KBM-7 (cell line): ENCODE data around the gene SPHK1.
A peak's percentile ranks its signal among the peaks of the same experiment; 100 is the strongest.

Experiments used
- DNase-seq: peaks from one replicate; pipeline ENCODE4 v3.0.0-alpha.2; 2015
- in situ Hi-C: fragments of 300-500 bp; cut with MboI; formaldehyde crosslinking; loops from 2 replicates; pipeline ENCODE4 v1.14.3; 2020; ENCODE audit warnings: low sequenced_read_pairs, low pct_unique_long_range_greater_than_20kb, mixed read lengths

SPHK1 gene

DNA sequence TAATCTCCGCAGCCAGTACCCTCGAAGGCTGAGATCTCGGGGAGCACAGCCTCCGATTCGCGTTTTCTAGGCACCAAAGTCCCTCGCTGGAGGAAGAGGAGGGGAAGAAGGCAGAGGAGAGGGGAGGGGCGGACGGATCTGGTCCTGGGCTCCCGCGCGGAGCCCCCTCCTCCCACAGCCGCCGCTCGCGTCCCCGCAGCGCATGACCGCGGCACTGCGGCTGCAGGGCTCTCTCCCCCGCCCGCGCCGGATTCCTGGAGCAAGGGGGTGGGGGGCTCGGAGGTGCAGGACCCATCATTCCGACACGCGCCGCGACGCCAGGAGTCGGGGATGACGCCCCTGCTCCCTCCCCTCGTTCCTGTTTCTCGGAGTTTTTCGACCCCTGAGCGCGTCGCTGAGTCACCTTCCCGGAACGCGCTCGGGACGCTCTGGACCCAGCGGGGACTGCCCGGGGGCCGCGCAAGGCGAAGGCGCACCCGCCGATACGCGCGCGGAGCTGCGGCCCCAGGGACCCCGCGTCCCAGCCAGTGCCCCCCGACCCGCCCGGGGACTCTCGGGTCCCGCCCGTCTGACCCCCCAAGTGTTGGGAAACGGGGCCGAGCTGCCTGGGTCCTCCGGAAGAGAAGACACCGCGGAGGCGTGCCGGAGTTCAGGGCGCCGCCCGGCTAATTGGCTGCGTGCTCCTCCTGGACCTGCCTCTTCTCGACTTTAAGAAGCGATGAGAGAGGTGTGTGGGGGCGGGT lies 1.4 kb upstream of the SPHK1 start:
- peak; percentile 49 for DNase-seq
- in situ Hi-C loops = no loop called here

DNA sequence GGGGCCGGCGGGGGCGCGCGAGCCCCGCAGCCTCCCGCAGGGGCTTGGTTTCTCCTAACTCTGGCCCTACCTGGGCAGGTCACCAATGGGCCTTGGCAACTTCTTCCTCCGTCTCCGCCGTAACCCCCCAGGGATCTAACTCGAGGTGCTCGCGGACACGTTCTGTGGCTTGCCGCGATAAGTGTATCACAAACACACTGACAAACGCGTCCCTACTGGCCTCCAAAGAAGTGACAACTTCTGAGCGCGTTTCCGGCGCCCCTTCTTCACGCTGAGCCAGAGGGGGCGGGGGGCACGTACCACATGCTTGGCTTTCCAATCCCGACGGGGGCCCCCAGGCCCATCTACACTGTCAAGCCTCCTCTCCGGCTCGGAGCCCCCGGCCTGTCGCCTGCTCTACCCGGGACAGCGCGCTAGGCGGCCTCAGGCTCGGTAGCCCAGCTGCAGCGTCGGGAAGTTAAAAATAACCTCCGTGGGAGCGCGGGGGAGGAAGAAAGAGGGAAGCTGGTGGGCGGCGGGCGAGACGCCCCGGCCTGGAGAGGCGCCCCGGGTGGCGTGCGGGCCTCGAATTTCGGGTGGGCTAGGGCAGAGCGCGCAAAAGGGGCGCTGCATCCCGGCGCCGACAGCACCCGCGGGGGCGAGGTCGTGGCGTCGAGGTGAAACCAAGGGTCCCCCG lies 725 bp upstream of the SPHK1 start:
- in situ Hi-C loops = no loop called here
- peak; percentile 76 for DNase-seq

DNA sequence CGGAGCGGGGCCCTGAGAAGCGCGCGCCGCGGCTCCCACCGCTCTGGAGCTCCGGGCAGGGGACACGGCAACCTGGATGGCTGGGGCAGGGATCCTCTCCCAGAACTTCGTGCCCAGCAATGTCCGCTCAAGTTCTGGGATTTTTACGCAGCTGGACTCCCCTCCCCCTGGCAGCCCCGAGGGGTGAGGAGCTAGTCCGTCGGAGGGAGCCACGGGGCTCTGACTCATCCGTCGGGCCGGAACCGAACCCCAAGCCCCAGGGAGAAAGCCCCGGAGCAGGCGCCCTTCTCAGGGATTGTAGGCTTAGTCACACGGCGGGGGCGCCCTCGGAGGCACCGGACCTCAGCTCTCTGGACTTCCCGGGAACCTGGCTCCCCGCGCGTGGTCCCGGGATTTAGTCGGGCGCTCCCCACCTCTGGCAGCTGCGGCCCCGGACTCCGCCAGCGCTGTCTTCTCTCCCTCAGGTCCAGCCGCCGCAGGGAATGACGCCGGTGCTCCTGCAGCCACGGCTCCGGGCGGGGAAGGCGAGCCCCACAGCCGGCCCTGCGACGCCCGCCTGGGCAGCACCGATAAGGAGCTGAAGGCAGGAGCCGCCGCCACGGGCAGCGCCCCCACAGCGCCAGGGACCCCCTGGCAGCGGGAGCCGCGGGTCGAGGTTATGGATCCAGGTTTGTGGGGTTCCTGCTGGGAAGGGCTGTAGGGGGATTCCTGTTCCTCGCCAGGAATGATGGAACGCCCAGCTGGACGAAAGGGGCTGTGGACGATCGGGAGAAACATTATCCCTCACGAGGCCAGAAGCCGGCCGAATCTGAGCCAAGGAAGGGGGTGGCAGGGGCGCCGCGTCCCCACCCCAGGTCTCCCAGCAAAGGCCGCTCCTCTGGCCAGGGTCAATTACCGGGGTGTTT lies 830 bp downstream of the SPHK1 start:
- in situ Hi-C loops = no loop called here
- no peak for DNase-seq

DNA sequence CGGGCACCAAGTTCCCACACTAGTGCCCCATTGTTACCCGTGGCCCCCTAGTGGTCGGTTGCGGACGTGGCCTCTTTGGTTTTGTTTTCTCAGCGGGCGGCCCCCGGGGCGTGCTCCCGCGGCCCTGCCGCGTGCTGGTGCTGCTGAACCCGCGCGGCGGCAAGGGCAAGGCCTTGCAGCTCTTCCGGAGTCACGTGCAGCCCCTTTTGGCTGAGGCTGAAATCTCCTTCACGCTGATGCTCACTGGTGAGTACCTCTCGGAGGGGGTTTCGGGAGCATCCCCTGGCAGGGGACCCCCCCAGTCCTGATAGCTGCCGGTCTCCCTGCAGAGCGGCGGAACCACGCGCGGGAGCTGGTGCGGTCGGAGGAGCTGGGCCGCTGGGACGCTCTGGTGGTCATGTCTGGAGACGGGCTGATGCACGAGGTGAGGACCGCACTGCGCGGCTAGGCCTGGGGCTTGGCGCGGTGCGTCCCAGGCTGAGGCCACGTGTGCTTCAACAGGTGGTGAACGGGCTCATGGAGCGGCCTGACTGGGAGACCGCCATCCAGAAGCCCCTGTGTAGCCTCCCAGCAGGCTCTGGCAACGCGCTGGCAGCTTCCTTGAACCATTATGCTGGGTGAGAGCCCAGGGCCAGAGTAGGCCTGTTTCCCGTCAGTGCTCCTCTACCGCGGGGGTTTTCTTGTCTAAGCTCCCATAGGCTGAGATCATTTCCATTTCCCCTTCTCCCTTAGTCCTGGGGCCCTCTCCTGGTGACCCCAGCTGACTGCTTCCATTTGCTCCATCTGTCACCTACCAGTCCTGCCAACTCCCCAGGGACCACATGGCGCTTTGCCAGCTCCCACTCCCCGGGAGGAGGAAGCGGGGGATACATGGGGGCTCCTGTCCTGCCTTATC lies 1.7 kb downstream of the SPHK1 start:
- peak; percentile 89 for DNase-seq
- in situ Hi-C loops = no loop called here

DNA sequence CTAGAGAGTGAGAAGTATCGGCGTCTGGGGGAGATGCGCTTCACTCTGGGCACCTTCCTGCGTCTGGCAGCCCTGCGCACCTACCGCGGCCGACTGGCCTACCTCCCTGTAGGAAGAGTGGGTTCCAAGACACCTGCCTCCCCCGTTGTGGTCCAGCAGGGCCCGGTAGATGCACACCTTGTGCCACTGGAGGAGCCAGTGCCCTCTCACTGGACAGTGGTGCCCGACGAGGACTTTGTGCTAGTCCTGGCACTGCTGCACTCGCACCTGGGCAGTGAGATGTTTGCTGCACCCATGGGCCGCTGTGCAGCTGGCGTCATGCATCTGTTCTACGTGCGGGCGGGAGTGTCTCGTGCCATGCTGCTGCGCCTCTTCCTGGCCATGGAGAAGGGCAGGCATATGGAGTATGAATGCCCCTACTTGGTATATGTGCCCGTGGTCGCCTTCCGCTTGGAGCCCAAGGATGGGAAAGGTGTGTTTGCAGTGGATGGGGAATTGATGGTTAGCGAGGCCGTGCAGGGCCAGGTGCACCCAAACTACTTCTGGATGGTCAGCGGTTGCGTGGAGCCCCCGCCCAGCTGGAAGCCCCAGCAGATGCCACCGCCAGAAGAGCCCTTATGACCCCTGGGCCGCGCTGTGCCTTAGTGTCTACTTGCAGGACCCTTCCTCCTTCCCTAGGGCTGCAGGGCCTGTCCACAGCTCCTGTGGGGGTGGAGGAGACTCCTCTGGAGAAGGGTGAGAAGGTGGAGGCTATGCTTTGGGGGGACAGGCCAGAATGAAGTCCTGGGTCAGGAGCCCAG lies 2.8 kb downstream of the SPHK1 start:
- in situ Hi-C loops = no loop called here
- no peak for DNase-seq

DNA sequence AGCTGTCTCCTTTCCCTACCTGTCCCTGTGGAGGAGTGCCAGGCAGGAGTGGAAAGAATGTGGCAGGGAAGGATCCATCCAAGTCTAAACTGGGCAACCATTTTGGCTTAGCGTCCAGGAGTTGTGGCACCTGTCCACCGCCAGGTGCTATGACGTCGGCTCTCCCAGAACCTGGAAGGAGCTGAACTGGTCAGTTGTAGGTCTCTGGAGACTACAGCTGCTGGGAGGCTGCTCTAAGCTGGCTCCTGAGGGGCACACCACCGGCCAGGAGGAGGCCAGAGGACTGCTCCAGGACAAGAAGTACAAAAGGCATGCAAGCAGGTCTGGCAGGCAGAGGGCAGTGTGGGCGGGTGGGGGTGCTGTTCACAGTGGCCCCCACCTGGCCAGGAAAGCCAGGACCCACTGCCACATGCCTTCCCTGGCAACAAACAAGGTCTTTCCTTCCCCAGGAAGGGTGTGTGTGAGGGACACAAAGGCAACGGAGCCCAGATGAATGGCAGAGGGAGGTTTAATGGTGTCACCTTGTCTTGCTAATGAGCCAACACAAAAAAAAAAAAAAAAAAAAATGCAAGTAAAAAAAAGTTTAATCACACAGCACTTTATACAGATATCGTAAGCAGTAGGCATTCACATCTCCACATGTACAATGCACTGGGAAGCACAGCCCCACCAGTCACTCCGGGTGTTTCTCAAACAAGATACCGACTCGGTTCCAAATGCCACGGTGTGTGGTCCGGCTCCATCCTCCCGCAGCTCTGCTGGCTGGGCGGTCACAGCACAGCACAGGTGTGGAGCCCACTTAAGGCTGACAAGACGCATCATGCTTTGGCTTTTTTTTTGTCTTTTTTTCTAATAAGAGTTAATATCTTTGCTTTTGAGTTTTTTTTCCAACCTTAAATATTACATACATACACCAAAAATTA lies 4.8 kb downstream of the SPHK1 start:
- DNase-seq = no peak
- in situ Hi-C loops = no loop called here

DNA sequence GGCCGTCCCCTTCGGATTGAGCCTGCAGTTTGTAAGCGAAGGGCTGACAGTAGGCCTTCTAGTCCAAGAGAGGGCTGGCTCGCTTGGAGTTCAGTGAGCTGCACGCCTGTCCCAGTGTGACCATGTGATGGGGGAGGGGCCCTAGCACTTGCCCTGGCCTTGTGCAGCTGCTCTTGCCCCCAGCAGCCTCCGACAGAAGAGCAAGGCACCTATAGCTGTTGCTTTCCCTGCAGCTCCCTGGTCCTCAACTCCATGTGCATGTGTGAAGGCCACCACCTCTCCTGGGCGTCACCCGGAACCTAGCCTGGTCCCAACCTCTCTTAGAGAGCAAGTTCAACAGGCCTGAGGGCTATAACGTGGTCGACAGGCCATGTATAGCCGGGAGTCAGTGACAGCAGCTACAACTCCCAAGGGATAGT lies 5.6 kb downstream of the SPHK1 start:
- no peak for DNase-seq
- in situ Hi-C loops = loop anchor here (10.0 kb wide), 1 partner anchor 85 kb away; the partner anchor contains the start of gene QRICH2

DNA sequence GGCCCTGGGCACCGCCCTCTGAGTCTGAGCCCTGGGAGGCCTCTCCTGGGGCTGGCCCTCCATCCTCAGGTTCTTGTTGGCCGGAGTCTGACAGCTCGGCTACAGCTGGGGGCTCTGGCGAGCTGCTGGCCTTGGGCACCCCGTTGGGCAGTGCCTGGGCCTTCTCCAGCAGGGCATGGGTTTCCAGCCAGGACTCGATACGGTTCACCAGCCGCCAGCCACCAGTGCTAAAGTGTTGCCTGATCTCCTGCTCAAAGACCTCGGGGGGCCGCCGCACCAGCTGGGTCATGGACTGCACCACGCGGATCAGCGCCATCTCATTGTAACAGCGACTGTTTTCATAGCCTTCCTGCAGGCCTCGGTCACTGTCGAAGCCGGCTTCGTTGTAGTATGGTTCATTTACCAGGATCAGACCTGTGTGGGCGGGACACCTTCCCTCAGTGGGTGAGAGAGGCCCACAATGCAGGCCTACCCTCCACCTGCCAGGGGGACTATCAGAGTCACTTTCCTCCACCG lies 6.8 kb downstream of the SPHK1 start:
- in situ Hi-C loops = loop anchor here (10.0 kb wide), 1 partner anchor 86 kb away; the partner anchor contains the start of gene QRICH2
- no peak for DNase-seq

DNA sequence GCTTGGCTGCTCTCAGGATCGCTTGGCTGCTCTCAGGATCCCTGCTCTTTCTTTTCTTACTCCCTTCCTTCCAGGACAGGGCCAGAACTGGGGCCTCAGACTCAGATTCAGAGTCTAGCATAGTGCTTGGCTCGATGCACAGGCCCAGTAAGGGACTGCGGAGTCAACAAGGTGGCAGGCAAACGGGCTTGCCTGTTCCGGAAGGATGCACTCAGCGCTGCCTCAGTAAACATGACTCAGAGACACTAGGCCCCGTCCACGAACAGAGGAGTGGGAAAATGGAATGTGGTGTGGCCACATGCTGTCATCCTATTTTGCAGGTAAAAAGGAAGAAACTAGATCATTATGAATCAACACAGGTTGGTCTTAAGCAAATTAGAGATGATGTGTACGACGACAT lies 9.8 kb downstream of the SPHK1 start:
- no peak for DNase-seq
- in situ Hi-C loops = loop anchor here (10.0 kb wide), 1 partner anchor 89 kb away; the partner anchor contains the start of gene QRICH2

DNA sequence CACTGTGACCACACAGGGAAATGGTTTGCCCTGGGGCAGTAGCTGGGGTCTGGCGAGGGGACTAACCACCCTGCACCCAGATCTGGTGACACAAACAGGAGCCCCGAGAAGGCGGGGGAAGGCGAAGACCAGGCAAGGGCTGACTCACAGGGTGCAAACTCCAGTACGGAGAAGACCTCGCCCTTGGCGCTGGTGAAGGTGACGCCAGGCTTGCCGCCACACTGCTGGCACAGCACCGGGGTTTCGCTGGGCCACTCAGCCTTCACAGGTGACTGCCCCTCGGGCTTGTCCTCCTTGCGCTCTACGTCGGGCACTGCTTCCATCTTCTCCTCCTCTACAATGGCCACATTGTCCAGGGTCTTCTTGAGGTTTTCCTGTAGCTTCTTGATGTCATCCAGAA lies 11.6 kb downstream of the SPHK1 start:
- in situ Hi-C loops = loop anchor here (10.0 kb wide), 1 partner anchor 91 kb away; the partner anchor contains the start of gene QRICH2
- no peak for DNase-seq

DNA sequence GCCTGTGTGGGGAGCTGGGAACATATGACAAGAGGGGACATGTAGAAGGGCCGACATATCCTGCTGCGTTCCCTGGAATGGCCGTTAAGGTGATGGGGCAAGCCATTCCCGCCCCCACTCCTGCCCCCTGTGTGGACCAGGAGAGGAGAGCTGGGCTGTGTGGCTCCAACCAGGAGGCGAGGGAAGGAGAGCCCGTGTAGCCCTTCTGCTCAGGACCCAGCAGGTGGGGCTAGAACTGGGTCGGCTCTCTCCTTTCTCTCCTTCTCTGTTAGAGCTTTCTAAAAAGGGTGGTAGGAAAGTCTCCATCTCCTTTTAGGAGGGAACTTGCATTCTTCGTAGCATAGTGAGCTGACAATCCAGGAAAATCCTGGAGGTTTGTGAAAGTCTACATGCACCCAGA lies 12.8 kb downstream of the SPHK1 start:
- no peak for DNase-seq
- in situ Hi-C loops = loop anchor here (10.0 kb wide), 1 partner anchor 92 kb away; the partner anchor contains the start of gene QRICH2

DNA sequence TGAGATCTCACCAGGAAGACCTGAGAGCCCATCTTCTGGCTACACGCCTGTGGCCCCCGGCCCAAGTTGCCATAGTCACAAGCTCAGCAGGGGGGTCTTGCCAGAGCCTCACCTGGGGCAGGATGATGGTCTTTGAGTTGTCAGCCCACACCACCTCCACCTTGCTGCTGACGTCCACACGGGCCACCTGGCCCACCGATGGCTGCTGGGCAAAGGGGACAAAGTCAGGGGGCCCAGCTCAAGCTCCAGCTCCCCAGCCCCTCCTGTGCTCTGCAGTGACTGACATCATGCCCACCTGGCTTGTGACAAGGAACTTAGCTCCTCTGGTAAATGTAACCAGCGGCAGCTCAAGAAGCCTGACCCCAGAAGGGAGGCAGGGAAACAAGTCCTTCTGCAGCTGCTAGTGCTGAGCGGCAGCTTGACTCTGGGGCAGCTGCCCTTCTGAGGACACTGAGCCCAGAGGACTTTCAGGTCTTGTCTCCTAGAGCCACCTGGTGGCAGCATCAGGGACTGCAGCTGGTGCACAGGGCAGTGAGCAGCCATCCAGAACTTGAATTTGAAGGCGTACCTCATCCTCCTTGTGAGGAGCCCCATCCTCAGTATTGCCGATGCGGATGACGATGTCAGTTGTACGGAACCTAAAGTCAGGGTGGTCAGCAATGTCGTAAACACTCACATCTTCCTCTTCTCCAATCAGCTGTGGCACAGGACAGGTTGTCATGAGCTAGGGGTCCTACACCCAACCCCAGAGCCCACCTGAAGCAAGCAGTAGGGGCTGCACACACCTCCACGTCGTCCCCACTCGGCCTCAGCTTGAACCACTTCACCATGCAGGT lies 13.5 kb downstream of the SPHK1 start:
- in situ Hi-C loops = loop anchor here (10.0 kb wide), 1 partner anchor 93 kb away; the partner anchor contains the start of gene QRICH2
- peak; percentile 80 for DNase-seq

DNA sequence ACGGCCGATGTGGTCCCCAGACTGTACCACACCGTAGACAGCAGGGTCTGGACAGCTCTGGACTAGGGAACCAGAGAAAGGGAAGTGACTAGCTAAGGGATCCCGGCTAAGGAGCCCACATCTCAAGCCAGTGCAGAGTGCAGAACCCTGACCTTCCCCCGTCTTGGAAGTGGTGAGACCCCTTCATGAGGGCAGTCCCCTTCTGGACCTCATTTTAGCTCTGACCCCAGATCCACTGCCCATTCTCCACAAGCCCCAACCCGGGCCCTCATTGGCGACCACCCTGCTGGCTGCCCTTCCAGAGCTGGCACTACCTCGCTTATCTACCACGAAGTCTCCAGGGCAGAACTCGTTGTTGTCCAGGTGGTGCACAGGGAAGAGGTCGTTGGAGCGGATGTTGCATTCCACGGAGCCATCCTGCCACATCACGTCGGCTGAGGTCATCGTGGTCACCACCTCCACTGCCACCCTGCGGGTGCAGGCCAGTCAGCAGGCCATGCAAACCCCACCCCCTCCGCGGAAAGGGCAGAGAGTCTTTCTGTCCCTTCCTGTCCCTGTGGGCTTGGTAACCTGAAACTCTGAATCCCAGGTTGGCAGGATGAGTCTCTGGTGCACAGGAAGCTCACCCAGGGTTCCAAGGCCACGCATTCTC lies 14.2 kb downstream of the SPHK1 start:
- in situ Hi-C loops = loop anchor here (10.0 kb wide), 1 partner anchor 94 kb away; the partner anchor contains the start of gene QRICH2
- DNase-seq = no peak

DNA sequence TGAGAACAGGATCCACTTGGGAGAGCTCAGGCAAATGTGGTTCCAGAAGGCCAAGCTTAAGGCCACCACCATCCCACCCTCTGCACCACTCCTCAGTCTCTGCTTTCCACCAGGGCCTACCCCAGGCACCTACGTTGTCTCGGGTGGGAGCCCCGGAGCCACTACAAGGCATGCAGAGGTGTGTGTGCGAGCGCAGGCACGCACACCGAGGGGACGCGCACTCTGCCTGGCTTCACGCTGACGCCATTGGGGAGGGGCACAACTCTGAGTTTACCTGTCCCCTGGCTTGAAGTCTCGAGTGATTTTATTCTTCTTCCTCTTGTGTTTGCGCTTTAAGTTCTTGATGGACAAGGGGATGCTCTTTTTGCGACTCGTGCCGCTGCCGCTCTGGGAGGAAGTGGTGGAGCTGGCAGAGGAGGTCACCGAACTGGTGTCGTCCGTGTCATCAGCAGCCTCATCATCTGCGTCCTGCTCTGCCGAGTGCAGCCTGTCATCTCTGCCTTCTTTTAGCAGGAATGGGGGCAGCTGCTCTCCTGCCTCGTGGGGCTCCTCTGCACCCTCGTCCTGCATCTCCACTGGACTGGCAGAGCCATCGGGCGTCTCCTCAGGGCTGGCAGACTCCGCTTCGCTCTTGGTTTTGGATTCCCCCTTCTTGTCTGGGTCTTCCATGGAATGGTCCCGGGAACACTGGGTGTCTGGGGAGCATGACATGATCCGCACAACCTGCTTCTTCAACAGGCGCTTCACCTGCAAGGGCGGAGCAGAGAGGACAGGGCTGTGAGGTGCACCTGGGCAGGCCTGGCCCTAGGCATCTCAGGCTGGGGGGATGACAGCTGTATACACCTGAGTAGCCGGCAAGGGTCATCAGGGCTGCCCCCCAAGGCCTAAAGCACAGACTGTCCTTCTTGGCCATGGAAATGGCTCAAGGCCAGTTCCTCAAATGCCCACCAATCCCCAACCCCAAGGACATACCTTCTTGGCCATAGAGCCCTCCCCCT lies 15.1 kb downstream of the SPHK1 start:
- in situ Hi-C loops = loop anchor here (10.0 kb wide), 1 partner anchor 95 kb away; the partner anchor contains the start of gene QRICH2
- no peak for DNase-seq
